ENCODE data around the gene SIDT1.
A peak's percentile ranks its signal among the peaks of the same experiment; 100 is the strongest.

SIDT1 gene

DNA sequence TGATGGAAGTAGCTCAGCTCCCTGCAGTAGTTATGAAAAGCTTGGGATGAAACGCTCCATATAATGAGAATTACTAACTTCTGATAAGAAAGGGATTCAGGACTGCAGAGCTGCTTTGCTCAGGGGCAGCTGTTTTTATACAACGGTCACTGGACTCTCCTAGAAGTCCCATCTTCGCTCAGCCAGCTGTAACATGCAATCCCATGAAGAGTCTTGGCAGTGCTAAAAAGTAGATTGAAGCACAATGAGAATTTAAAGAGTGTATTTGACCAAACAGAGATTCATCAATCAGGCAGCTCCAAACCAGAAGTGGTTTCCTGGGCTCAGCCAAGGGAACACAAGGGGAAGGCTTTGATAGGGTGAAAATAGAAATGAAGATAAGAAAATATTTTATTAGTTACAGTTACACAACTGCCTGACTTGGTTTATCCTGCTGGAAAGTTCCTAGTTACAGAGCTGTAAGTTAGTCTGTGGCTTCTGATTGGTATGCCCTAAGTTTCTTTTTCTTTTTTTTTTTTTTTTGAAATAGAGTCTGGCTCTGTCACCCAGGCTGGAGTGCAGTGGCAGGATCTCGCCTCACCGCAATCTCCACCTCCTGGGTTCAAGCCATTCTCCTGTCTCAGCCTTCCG is 24.1 kb downstream of the SIDT1 start:
- no peak for TF ChIP-seq CTCF (IDR thresholded peaks at IDR 0.05; ENCODE audit: insufficient read depth, low read depth, low read length, missing control alignments)
- H3K4me3 ChIP-seq (ENCODE audit: low read depth, low read length) = no peak overlapping the region
- DNase-seq (ENCODE audit: low read depth) = no peak

DNA sequence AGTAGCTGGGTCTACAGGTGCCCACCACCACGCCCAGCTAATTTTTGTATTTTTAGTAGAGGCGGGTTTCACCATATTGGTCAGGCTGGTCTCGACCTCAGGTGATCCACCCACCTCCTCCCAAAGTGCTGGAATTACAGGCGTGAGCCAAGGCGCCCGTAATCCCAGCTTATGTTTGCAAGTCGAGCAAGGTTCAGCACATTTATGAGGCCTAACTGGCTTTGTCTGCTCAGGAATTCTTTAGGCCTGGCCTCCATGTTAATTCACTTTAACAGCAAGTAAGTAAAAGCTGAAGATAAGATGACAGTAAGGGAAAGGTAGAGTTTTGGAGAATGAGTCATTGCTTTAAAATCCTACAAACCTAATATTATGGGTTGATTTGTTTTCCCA is 24.6 kb downstream of the SIDT1 start:
- DNase-seq (ENCODE audit: low read depth) = no peak
- no peak overlapping the region for H3K4me3 ChIP-seq (ENCODE audit: low read depth, low read length)
- no peak for TF ChIP-seq CTCF (IDR thresholded peaks at IDR 0.05; ENCODE audit: insufficient read depth, low read depth, low read length, missing control alignments)

DNA sequence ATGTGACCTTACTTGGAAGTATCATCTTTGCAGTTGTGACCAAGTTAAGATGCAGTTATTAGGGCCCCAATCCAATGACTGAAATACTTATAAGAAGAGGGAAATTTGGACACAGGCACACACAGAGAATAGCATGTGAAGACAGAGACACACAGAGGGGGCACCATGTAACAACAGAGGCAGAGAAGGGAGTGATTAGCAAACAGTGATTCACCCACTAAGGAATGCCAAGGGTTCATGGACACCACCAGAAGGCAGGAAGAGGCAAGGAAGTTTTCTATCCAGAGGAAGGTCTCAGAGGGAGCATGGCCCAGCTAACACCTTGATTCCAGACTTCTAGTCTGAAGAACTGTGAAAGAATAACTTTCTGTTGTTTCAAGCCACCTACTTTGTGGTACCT is 25.0 kb downstream of the SIDT1 start:
- no peak overlapping the region for H3K4me3 ChIP-seq (ENCODE audit: low read depth, low read length)
- TF ChIP-seq CTCF (IDR thresholded peaks at IDR 0.05; ENCODE audit: insufficient read depth, low read depth, low read length, missing control alignments) = no peak
- peak; percentile 11 for DNase-seq (ENCODE audit: low read depth)

DNA sequence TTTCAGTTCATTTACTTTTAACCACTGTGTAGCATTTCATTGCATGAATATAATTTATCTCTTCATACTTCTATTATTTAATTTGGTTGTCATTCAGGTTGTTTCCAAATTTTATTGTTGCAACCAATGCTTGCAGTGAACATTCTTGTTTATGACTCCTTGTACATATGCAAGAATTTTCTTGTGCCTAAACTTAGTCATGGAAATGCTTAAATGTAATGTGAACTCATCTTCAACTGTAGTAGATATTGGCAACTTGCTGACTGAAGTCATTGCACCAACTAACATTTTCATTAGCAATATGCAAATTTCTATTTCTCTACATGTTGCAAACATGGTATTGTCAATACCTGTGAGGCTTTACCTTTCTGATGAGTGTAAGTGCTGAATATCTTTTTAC is 26.7 kb downstream of the SIDT1 start:
- DNase-seq (ENCODE audit: low read depth) = no peak
- TF ChIP-seq CTCF (IDR thresholded peaks at IDR 0.05; ENCODE audit: insufficient read depth, low read depth, low read length, missing control alignments) = no peak
- H3K4me3 ChIP-seq (ENCODE audit: low read depth, low read length) = no peak overlapping the region

DNA sequence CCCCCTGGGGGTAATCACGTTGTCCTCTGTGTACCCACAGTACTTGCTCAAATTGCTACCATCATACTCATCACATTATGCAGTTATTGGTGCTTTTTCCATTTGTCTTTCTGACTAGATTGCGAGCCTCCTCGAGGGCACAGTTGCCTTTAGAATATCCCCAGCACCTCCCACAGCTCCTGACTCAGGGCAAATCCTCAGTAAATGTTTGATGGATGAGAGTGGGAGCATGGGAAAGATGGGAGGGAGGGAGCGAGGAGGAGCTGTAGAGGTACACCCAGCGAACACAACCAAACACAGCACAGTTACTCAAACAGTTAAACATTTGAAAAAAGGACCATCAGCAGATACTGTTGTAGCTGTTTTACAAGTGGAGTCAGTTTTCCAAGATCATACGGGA is 27.9 kb downstream of the SIDT1 start:
- DNase-seq (ENCODE audit: low read depth) = no peak
- no peak for TF ChIP-seq CTCF (IDR thresholded peaks at IDR 0.05; ENCODE audit: insufficient read depth, low read depth, low read length, missing control alignments)
- H3K4me3 ChIP-seq (ENCODE audit: low read depth, low read length) = no peak overlapping the region

DNA sequence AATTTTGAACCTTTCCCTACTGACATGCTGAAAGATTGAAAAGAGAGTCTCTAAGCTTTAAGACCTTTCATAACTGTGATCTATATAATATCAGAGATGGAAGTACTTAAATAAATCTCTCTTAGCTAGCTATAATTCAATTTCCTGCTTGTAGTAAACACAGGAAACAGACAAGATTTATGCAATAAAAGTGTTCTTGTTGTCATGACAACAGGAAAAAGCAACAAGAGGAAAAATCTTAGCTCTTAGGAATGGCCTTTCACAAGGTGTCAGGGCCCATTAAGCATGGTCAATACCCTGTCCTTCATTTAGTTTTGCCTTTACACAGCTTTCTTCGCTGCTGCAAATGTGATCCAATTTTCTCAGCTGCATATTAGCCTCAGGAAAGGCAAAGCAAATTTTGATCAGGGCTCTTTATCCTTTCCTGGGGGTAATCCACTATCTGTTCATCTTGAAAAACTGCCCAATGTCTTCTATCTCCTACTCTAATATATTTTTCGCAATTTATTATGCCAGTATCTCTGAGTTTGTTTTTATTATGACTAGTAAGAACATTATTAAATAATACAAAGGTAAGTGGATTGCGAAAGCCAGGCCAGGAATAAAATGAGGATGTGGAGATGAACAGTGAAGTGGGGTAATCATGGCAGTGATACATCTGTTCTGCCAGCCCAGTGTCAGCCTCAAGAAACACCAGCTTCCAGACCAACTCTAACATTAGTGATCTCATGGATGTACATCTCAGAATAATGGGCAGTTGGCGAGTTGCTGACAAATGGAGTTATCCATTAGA is 28.7 kb downstream of the SIDT1 start:
- no peak for TF ChIP-seq CTCF (IDR thresholded peaks at IDR 0.05; ENCODE audit: insufficient read depth, low read depth, low read length, missing control alignments)
- H3K4me3 ChIP-seq (ENCODE audit: low read depth, low read length) = no peak overlapping the region
- DNase-seq (ENCODE audit: low read depth) = no peak

Measured in GM12865 (cell line).